ENCODE measurements around the gene RIPOR2.

- no peak for TF ChIP-seq CTCF (IDR thresholded peaks at IDR 0.05)
- TF ChIP-seq POLR2AphosphoS5 (IDR thresholded peaks at IDR 0.05; ENCODE audit: insufficient read depth in 1 of 2, low read depth in 1 of 2), result peak in 1 of 2 donors; percentile 78
- no peak for TF ChIP-seq POLR2A (IDR thresholded peaks at IDR 0.05)
These were observed 99.7 kb downstream of the RIPOR2 start for GRCh38 chr6:24836109-24836508.
